ENCODE data around the gene GCGR. TPM values are rescaled to one million over a fixed set of nuclear protein-coding genes. Genes with fewer than 3 reads are reported as not detected.

GCGR gene
- total RNA-seq, 4 donors from 2014 or later = 0.16 to 0.71 (median 0.47) TPM

DNA sequence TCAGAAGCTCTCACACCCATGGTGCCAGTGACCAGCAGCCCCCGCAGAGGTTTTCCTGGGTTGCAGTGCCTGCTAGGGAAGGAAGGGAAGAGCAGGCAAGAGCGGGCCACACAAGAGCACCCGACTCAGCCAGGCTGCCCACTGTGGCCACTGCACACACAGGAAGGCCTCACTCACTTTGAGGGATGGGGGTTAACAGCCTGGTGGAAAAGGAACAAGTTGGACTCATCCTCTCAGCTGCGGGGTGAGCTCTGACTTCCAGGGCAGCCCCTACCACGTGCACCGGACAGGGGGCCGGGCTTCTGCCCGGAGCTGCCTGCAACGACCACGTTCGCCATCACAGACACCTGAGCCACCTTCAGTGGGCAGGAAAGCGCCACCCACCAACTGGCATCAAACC lies 48.3 kb downstream of the GCGR start:
- intact Hi-C loops (cut with DNase I; ENCODE audit: low total_unique reads) = no loop called here
- H3K4me3 ChIP-seq (ENCODE audit: low read depth, poor library complexity, severe bottlenecking) = no peak overlapping the region
- no peak for DNase-seq (ENCODE audit: low spot score in 2 of 2)
- WGBS, 2 donors = 88 to 89% methylated on average over 12 of the region's 12 CpGs
- TF ChIP-seq POLR2A (IDR thresholded peaks at IDR 0.05) = no peak
- TF ChIP-seq, protein P1, sequence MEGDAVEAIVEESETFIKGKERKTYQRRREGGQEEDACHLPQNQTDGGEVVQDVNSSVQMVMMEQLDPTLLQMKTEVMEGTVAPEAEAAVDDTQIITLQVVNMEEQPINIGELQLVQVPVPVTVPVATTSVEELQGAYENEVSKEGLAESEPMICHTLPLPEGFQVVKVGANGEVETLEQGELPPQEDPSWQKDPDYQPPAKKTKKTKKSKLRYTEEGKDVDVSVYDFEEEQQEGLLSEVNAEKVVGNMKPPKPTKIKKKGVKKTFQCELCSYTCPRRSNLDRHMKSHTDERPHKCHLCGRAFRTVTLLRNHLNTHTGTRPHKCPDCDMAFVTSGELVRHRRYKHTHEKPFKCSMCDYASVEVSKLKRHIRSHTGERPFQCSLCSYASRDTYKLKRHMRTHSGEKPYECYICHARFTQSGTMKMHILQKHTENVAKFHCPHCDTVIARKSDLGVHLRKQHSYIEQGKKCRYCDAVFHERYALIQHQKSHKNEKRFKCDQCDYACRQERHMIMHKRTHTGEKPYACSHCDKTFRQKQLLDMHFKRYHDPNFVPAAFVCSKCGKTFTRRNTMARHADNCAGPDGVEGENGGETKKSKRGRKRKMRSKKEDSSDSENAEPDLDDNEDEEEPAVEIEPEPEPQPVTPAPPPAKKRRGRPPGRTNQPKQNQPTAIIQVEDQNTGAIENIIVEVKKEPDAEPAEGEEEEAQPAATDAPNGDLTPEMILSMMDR (IDR thresholded peaks at IDR 0.05) = no peak

DNA sequence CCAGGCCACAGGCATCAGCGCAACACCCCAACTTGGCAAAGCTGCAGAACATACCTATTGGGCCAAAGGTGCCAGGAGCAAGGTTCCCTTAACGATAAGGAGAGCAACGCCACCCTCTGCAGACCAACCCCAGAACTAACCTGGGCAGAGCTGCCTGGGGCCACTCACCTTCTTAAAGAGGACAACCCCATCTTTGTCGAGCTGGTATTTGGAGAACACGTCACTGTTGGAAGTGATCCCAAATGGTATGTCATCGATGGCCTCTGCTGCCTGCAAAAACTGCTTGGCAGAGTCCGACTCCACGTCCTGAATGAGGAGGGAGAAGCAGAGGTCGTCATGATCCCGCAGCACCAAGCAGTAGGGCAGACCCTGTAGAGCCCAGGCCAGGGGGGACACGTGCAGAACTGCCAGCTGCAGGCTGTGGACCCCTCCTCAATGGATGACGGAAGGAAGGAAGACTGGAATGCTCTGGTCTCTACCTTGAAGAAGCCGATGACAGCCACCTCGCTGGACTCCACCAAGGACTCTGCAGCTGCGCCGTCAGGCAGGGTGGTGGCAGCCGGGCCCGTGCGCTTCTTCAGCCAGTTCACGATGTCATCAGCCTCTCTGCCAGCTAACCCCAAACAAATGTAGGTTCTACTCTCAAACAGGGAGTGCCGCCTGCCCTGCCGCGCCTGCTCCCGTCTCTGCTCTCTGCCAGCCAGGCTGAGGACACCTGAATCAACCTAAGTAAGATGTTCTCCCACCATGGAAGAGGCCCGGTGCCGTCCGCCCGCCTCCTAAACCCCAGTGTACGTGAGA lies 51.2 kb downstream of the GCGR start:
- 42 to 48% methylated on average over 27 to 29 of the region's 29 CpGs for WGBS, 2 donors
- no peak overlapping the region for H3K4me3 ChIP-seq (ENCODE audit: low read depth, poor library complexity, severe bottlenecking)
- TF ChIP-seq, protein P1 (IDR thresholded peaks at IDR 0.05) = no peak
- TF ChIP-seq POLR2A (IDR thresholded peaks at IDR 0.05) = no peak
- no peak for DNase-seq (ENCODE audit: low spot score in 2 of 2)
- intact Hi-C loops (cut with DNase I; ENCODE audit: low total_unique reads) = no loop called here

DNA sequence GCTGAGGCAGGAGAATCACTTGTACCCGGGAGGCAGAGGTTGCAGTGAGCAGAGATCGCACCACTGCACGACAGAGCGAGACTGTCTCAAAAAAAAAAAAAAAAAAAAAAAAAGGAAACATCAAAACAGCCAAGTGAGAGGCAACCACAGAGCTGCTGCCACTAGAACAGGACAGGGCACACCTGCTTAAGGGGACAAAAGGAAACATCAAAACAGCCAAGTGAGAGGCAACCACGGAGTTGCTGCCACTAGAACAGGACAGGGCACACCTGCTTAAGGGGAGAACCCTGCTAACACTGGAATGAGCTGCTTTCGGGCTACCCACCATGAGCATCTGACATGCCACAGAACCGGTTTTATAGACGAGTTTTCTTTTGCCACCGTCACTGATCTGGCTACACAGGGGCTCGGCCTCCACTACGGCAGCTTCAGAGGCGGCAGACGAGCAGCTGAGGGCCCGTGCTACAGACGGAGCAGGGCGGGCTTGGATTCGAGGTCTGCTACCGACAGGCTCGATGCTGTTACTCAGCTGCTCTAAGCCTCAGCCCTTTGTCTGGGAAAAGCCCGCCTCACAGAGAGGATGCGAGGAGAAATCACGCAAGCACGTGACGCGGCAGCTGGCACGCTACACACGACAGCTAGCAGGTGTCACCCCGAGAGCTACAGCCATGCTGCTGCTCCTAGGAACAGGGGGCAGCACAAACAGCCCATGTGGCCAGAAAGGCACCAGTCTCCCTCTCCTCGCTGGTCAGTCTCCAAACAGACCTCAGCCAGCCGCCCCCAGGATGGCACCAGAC lies 54.4 kb downstream of the GCGR start:
- intact Hi-C loops (cut with DNase I; ENCODE audit: low total_unique reads) = no loop called here
- H3K4me3 ChIP-seq (ENCODE audit: low read depth, poor library complexity, severe bottlenecking) = no peak overlapping the region
- no peak for DNase-seq (ENCODE audit: low spot score in 2 of 2)
- 77 to 79% methylated on average over 27 to 30 of the region's 30 CpGs for WGBS, 2 donors
- TF ChIP-seq, protein P1 (IDR thresholded peaks at IDR 0.05) = no peak
- no peak for TF ChIP-seq POLR2A (IDR thresholded peaks at IDR 0.05)

DNA sequence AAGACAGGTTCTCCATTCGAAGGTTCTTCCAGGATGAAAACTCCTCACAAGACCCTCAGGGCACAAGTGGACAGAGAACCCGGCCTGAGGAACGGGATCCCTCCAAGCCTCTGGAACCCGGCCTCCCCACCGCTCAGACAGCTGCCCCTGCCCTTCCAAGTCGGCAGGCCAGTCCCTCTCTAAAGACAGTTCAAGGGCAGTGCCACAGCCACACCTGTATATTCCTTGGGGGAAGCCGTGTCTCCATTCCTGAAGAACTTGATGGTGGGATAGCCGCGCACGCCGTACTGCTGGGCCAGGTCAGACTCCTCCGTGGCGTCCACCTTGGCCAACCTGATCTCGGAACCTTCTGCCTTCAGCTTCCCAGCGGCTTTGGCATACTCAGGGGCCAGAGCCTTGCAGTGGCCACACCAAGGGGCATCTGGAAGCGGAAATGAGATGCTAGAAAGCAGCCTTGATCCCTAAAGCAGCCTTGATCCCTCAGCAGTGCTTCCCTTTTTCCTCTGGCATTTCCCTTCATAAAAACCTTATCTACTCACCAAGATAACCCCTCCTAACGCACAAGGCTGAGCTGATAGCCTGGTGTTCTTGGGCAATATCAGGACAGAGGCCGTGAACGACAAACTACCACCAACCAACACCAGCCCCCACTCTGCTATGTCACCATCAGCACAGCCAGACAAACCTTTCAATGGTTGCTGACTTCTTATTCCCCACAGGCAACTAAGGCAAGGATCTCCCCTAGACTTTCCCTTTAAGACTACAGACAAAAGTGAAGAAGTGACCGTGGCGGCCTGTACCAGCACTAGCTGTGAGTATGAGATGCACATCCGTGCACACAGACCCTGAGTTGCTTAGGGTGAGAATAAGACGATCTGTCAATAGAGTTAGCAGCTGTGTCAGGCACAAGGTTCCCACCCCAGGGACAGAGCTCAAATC lies 55.3 kb downstream of the GCGR start:
- TF ChIP-seq, protein P1 (IDR thresholded peaks at IDR 0.05) = no peak
- TF ChIP-seq POLR2A (IDR thresholded peaks at IDR 0.05) = no peak
- peak overlapping the region; percentile 87 for H3K4me3 ChIP-seq (ENCODE audit: low read depth, poor library complexity, severe bottlenecking)
- intact Hi-C loops (cut with DNase I; ENCODE audit: low total_unique reads) = no loop called here
- 51 to 54% methylated on average over 23 of the region's 23 CpGs for WGBS, 2 donors
- DNase-seq (ENCODE audit: low spot score in 2 of 2) = no peak

DNA sequence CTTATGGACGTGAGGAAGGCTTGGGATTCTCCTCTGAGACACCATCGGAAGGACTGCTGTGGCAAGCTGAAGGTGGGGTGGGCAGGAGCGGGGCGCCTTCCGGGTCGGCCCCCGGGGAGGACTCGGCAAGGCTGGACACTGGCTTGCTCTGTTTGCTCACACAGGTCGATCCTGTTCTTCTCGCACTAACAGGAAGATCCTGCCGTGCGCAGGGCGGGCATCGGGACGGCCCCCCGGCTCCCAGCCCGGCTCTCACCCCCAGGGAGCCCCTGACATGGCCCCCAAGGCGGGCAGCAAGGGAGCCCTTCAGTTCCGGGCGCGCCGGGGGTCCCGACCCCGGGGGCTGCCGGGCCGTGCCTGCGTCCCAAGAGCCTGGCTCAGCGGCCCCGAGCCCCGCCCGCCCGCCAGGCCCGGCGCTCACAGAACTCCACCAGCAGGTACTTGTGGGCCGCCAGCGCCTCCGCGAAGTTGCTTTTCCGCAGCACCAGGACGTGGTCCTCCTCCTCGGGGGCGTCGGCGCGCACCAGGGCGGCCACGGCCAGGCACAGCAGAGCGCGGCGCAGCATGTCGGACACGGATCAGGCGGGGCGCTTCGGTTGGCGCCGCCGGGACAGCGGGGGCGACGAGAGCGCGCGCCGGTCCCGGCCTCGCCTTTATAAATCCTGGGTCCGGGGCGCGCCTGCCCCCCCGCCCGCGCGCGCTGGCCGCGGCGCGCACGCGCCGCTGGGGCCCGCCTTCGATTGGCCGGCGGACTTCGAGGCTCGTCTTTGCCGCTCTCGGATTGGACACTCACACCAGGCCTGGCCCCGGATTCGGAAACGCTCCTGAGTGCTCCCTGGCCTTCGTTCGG lies 56.2 kb downstream of the GCGR start, which contains the start of gene P4HB:
TSS of gene P4HB (minus strand) at position 630 of the 850 bp plus-strand sequence. CDS start at position 566, 64 bp downstream.
- H3K4me3 ChIP-seq (ENCODE audit: low read depth, poor library complexity, severe bottlenecking) = peak within 1 kb of the TSS; percentile 87
- TF ChIP-seq, protein P1 (IDR thresholded peaks at IDR 0.05) = no peak
- no peak for TF ChIP-seq POLR2A (IDR thresholded peaks at IDR 0.05)
- WGBS, 2 donors = 0% methylated on average over 16 to 33 of the region's 95 CpGs
- DNase-seq (ENCODE audit: low spot score in 2 of 2) = no peak
- intact Hi-C loops (cut with DNase I; ENCODE audit: low total_unique reads) = no loop called here

Measured in lower leg skin (tissue), 4 donors.